Gastroesophageal sphincter (tissue), 3 donors: ENCODE data around the gene CACNA1D.

Experiments
- EP300 ChIP-seq: sonication (generic); formaldehyde crosslinking; IDR thresholded peaks from one replicate; pipeline ENCODE4 v1.6.1; 2017; ENCODE audit warnings: antibody characterized with exemption, mild to moderate bottlenecking
- POLR2A ChIP-seq, 2 donors: fragments of 450-650 bp; IDR thresholded peaks; one replicate each; pipeline ENCODE4 v1.6.1; 2017; ENCODE audit warnings: antibody characterized with exemption in 2 of 2, mild to moderate bottlenecking in 2 of 2, moderate library complexity in 1 of 2
- POLR2AphosphoS5 ChIP-seq: sonication (generic); formaldehyde crosslinking; IDR thresholded peaks from one replicate; pipeline ENCODE4 v1.6.1; 2017; ENCODE audit warnings: antibody characterized with exemption
- TF ChIP-seq, protein P1 (sequence below), 4 experiments: fragments of 200-600 bp in 2 of 4; fragments of 450-650 bp in 2 of 4; sonication (generic) in 1 of 4; IDR thresholded peaks; one replicate each; pipeline ENCODE4 v1.5.1; 2017 to 2019; ENCODE audit warnings: antibody characterized with exemption in 4 of 4, mild to moderate bottlenecking in 2 of 4, moderate library complexity in 2 of 4

DNA sequence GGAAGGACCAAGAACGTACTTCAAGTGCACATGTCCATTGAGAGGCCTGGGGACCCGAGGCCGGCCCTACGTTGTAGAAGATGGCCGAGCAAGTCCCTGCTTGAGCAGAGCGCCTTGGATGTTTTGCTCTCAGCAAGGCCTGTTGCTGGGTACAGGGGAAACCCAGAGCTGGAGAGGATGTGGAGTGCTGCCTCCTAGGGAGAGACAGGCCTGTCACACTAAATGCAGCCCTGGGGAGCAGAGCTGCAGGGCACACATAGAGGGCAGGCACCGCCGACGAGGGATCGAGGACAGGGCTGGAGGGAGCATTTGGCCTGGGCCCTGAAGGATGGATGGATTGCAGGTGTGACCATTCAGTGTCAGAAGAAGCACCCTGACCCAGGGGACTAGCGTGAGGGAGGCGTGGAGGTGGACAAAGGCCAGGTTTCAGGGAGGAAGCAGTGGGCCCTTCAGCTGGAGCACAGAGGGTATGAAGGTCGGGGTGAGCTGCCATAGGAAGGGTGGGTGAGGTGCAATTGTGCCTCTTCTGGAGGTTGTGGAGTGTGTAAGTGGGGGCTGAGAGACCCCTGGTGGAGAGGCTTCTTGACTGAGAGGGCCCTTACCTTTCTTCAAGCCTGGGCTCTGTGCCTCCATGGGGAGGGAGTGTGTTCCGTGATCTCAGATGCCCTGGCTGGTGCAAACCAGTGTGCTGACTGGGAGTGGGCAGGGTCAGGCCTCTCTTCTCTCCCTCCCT is 209.4 kb downstream of the CACNA1D start:
- TF ChIP-seq POLR2AphosphoS5 (no peak), POLR2A (IDR thresholded peaks at IDR 0.05) (no peak), EP300 (no peak)
- TF ChIP-seq, protein P1, sequence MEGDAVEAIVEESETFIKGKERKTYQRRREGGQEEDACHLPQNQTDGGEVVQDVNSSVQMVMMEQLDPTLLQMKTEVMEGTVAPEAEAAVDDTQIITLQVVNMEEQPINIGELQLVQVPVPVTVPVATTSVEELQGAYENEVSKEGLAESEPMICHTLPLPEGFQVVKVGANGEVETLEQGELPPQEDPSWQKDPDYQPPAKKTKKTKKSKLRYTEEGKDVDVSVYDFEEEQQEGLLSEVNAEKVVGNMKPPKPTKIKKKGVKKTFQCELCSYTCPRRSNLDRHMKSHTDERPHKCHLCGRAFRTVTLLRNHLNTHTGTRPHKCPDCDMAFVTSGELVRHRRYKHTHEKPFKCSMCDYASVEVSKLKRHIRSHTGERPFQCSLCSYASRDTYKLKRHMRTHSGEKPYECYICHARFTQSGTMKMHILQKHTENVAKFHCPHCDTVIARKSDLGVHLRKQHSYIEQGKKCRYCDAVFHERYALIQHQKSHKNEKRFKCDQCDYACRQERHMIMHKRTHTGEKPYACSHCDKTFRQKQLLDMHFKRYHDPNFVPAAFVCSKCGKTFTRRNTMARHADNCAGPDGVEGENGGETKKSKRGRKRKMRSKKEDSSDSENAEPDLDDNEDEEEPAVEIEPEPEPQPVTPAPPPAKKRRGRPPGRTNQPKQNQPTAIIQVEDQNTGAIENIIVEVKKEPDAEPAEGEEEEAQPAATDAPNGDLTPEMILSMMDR (IDR thresholded peaks at IDR 0.05): no peak
